ENCODE results near the gene ABI3. TPM values are rescaled to one million over a fixed set of nuclear protein-coding genes. Genes with fewer than 3 reads are reported as not detected.

Gene ABI3
- total RNA-seq, 4 donors from 2014 or later = 3.6 to 7.4 (median 5.4) TPM

DNA sequence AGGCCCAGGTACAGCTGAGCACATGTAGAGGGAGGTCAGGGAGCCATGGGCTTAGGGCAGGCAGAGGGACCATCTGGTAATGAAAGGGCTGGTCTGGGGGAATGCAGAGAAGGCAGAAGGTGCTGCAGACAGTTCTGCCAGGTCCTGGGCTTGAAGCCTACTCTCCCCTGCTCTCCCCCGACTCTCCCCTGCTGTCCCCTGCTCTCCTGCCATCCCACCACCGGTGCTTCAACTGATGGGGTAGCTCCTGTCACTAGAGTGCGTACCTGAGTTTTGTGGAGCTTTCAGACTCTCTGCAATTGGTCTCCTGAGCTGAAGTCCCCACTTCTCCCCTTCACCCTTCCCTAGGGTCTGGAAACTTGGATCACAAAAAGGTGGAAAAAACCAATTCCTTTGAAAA lies 57.4 kb downstream of the ABI3 start:
- DNase-seq (ENCODE audit: low spot score) (no peak), ATAC-seq (ENCODE audit: low FRiP score) (no peak)
- TF ChIP-seq, protein P1, sequence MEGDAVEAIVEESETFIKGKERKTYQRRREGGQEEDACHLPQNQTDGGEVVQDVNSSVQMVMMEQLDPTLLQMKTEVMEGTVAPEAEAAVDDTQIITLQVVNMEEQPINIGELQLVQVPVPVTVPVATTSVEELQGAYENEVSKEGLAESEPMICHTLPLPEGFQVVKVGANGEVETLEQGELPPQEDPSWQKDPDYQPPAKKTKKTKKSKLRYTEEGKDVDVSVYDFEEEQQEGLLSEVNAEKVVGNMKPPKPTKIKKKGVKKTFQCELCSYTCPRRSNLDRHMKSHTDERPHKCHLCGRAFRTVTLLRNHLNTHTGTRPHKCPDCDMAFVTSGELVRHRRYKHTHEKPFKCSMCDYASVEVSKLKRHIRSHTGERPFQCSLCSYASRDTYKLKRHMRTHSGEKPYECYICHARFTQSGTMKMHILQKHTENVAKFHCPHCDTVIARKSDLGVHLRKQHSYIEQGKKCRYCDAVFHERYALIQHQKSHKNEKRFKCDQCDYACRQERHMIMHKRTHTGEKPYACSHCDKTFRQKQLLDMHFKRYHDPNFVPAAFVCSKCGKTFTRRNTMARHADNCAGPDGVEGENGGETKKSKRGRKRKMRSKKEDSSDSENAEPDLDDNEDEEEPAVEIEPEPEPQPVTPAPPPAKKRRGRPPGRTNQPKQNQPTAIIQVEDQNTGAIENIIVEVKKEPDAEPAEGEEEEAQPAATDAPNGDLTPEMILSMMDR (IDR thresholded peaks at IDR 0.05) = no peak

DNA sequence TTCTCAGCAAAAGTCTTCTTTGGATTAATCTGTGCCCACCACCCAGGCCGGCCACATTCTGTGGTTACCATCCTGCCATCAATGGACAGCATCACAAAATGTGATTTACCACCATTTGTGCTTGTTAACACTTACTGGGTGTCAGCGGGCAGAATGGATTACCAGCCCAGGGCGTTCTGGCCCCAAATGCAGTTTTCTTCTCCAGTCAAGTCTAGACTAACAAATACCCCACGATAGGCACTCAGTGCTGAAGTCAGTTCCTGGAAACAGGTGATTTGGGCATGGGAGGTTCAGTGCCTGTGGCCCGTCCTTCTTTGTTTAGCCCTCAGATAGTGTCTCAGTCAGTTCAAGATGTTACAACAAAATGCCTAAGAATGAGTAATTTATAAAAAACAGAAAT lies 58.8 kb downstream of the ABI3 start:
- no peak for DNase-seq (ENCODE audit: low spot score)
- no peak for ATAC-seq (ENCODE audit: low FRiP score)
- TF ChIP-seq, protein P1 (IDR thresholded peaks at IDR 0.05) = no peak

Other genes starting within 250 kb of the ABI3 start
- not detected for gene GIP, start 242.1 kb upstream of the ABI3 start, total RNA-seq
- under 1 TPM in 1 of 4 donors, not detected in 3; 0.16 TPM for gene IGF2BP1, start 213.3 kb upstream of the ABI3 start, total RNA-seq
- not detected for gene B4GALNT2, start 77.9 kb upstream of the ABI3 start, total RNA-seq
- 1 to 10 TPM in 3 of 4 donors, under 1 TPM in 1; 0.74 to 5.2 (median 2.9) TPM for gene GNGT2, start 133 bp upstream of the ABI3 start, total RNA-seq
- gene PHOSPHO1, start 20.1 kb downstream of the ABI3 start, total RNA-seq = 10 to 100 TPM in 1 of 4 donors, under 1 TPM in 2, not detected in 1; 0.60 to 11.2 (median 0.94) TPM
- gene ZNF652, start 151.5 kb downstream of the ABI3 start, total RNA-seq = 10 to 100 TPM; 22.9 to 50.0 (median 31.0) TPM
- gene PHB1, start 204.2 kb downstream of the ABI3 start, total RNA-seq = 100 to 1,000 TPM in 2 of 4 donors, 10 to 100 TPM in 2; 86.9 to 139 (median 111) TPM